HG03066 (cell line): Measurements from ENCODE around the gene IP6K1.
A peak's percentile ranks its signal among the peaks of the same experiment; 100 is the strongest.
"Not testable (repeated sequence)": the region's sequence is repeated elsewhere in the genome, so short reads cannot be mapped to it uniquely, and the experiment has no call there.

Source experiments
- ATAC-seq: cut with Tn5 transposase; IDR thresholded peaks from one replicate; pipeline ENCODE4 v1.9.1; 2021; ENCODE audit warnings: low read depth; ENCODE audit not compliant: unreplicated experiment

The IP6K1 gene

DNA sequence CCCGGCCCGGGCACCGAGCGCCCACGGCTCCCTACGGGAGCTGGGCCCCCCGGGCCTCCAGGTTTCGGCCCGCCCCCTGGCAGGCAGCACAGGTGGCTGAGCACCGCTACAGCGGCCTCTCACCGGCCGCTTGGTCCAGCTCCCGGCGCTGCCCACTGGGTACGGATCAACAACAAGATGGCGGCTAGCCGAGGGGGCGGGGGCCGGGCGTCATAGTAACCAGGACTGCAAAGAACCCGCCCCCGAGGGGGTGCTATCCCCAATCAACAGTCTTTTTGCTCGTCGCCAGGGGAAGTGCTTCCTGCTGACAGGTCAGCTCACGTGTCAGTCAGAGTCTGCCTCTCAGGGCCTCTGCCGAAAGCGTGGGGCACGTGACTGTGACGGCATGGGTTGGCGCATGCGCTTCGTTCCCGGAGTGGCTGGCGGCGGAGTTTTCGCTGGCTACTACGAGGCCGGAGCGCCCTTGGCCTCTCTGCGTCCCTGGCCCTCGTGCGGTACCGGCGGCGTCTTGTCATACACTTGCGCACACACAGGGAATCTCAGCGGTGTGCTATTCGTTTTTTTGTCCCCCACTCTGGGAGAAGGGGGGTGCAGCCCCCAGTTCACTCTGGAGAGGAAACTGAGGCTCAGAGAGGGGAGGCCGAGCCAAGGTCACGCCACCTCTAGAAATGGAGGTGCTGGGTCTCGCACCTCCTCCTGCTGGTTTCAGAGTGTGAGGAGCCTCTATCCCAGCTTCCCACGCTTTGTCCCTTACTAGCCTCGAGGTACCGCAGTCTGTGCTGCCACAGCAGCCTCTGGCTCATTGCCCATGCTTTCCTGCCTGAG is at the start of gene IP6K1:
TSS of gene IP6K1 (minus strand) at position 186 of the 825 bp plus-strand sequence. CDS start 38,502 bp downstream, outside the sequence.
- ATAC-seq, result peak; percentile 99

DNA sequence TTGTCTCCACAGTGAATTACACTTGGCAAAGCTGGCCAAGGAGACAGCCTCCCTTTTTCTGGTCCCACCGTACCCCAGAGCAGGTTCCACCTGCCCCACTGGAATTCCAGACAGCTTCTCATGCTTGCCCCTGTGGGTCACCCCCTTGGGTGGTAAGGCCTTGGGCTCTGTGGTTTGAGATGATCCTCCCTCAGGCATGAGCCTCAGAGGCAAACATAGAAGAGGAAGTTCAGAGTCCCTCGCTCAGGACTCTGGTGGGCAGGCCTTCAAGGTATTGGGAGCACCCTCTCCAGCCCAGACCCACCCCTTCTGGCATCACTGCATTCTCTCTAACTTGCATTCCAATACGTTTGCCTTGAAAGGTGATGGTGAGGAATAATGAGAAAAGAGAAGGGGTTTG is 45.0 kb upstream of the IP6K1 start:
- ATAC-seq, result no peak

DNA sequence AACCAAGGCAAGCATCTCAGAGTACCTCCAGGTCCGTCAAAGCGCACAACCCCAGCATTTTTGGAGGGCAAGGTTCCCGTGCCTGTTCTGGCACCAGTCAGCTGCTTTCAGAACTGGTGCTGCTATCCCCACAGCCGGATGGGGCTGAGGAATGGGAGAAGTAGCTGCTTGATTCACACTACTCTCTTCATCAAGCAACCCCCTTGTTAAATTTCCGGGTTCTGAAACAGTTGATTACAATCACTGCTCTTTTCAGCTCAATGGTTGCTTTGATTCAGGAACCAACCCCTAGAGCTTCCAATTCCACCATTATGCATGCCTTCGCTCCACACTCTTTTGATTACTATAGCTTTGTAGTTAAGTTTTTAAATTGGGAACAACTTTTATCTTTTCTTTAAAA is 39.7 kb upstream of the IP6K1 start:
- no peak for ATAC-seq

DNA sequence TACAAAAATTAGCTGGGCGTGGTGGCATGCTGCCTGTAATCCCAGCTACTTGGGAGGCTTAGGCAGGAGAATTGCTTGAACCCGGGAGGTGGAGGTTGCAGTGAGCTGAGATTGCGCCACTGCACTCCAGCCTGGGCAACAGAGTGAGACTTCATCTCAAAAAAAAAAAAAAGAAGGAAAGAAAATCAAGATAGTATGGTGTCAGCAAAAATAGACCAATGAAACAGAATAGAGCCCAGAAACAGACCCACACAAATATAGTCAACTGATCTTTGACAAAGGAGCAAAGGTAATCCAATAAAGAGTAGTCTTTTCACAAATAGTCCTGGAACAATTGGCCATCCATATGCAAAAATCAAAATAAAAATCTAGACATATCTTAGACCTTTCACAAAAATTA is 36.8 kb upstream of the IP6K1 start:
- ATAC-seq, result not testable (repeated sequence)

DNA sequence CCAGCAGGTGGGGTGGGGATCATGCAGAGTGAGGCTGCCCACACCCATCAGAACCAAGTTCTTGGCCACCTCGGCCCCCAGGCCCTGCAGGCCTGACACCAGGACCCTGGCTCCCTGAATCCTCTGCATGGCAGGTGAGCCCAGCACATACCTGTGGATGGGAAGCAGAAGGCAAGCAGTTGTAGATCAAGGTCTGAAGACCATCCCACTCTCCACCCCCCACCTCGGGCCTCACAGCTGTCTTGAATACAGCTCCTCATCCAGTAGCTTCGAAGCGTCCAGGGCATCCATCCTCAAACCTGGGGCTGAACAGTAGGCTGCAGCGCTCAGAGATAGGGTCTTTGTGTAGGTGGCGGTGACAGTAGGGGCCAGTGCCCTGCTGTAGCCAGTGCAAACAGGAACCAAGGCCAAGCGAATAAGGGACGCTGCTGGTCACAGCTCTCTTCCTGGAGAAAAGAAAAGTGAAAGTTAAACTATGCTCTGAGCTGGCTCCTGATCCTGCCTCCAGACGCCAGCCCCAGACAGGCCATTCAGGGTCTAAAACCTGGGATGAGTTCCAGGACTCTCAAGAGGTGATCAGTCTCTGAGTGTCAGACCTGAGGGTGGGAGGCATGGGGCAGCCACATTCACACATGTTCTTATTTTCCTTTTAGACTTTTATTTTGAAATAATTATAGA is 27.3 kb upstream of the IP6K1 start, which contains the start of gene UBA7:
TSS of gene UBA7 (minus strand) at position 457 of the 678 bp plus-strand sequence. CDS start at position 291, 166 bp downstream.
- ATAC-seq, result no peak

DNA sequence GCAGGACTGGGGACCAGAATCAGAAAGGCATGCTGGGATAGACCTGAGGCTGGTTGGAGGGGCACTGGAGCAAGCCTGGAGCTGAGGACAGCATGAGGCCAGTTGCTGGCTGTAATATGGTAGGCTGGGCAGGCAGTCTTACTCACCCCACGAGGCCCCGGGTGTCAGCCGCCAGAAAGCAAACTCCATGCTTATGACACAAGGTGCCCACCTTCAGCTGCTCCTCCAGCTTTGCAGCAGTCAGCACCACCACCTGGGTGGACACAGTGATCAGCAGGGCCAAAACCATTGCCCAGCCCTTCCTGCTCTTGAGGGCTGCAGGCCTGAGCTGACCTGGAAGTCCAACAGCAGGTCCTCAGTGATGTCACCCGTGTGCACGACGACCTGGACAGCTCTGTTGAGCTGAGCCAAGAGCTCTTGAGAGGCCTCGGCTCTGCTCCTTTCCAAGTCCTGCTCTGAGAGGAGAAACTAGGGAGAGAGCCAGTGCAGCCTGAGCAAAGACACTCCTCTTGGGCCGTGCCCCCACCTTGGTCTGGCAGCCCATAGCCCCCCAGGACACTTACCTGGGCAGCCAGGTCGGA is 26.7 kb upstream of the IP6K1 start:
- ATAC-seq, result no peak

DNA sequence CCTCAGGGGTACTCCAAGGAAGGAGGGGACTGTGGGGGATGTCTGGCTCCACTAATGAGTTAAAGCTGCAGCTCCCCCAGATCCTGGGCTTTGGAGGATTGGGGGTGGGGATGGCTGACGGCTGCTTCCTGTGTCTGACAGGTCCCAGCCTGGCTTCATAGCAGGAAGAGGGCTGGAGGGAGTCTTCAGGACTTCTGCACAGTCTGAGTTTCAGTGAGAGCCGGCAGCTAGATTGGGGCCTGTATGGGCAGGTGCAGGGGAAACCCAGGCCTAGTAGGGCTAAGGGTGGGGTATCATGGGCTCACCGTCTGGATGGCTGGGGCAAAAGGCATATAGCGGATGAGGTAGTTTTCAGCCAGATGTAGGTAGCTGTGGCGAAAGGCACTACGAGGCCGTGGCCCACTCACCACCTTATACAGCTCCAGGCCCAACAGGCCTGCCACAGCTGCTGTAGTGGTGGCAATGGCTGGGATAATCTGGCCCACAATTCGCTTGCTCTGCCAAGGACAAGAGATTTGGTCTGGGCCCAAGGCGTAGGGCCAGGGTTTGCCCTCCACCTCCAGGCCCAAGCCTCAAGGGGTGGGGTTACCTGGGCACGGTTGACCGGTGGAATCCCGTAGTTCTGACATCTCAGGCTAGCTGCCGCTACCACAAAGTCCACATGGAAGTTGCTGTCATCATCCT is 21.2 kb upstream of the IP6K1 start:
- ATAC-seq, result no peak

DNA sequence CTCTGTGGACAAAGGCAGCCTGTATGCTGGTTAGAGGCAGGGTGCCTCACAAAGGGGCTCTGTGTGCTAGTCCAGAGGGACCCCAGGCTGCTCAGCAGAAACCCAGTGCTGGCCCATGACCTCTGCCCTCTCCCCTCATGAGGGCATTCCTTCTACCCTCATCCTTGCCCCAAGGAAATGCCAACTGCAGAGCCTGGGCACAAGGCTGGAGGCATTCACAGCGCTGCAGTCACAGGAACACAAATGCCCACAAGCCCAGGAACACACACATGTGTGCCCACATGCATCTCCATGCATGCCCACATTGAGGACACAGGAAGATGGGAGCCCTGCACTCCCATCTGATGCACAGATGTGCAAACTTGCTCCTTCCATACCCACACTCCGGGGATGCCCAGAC is 20.5 kb upstream of the IP6K1 start:
- no peak for ATAC-seq

DNA sequence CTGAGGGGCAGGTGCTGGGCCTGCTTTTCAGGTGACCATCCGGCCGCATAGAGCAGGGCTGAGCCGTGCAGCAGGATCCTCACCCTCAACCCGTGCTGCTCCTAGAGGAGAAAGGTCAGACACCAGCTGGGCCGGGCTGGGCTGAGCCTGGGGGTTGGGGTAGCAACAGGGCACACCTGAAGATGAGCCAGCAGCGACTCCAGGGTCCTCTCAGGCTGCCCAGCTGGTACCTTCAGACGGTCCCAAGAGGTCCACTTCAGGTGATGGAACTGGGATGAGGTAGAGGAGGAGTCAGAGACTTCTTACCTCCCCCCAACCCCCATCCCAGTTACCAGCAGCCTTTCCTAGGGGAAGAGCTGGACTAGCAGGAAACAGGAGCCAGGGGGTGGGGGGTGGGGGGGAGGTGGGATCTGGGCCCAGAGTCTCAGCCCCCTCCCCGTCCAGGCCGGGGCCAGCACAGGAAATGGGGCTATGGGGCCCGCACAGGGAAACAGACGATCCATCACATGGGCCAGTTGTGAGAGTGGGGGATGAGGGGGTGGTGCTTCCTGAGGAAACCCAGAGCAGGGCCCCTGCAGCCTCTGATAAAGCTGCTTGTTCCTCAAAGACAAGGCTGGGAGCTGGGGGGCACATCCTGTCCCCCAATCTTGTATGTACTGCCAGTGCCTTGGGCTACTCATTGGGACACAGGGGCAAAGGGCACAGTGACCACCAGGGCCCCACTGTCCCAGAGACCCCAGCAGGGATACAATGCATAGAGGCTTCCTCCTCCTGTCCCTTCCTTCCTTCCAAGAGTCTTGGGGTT is 19.8 kb upstream of the IP6K1 start:
- ATAC-seq, result no peak

DNA sequence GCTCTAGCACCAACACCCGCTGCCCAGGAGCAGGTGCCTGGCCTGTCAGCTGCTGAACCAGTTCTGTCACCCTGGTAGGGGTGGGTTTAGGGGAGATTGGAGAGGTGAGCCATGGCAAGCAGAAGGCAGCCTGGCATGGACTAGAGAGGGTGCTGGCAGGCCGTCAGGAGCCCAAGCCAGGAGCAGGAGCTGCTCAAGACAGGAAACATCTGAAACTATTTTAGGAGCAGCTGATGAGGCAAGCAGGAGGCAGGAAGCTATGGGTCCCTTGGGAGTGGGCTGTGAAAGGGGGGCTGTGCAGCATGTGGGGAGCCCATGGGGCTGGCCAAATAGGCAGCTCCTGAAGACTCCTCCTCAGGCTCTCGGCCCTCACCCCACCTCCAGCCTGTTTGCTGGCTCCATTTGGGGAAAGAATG is 19.0 kb upstream of the IP6K1 start:
- ATAC-seq, result no peak

DNA sequence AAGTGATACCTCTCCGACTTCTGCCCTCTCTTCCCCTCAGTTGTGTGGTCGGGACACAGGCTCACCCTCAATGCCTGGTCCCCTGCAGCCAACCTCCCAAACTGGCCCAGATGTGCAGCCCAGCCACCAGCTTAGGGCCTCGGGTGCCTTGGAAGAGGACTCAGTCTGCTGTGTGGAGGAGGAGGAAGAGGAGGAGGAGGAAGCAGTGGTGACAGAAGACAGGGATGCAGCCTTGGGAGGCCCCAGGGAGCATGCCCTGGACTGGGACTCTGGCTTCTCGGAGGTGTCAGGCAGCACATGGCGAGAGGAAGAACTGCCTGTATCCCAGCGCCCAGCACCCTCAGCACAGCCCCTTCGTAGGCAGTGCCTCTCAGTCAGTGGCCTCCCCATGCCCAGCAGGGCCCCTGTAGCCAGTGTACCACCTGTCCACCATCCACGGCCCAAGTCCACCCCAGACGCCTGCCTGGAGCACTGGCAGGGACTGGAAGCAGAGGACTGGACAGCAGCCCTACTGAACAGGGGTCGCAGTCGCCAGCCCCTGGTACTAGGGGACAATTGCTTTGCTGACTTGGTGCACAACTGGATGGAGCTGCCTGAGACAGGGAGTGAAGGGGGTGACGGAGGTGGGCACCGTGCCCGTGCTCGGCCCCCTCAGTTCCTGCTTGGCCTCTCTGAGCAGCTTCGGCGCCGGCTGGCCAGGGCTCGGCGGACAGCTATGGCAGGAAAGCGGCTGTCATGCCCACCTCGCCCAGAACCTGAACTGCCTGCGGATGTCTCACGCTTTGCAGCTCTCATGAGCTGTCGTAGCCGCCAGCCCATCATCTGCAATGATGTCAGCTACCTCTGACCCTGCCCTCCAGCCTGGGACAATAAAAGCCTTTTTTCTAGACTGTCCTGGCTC is 18.0 kb upstream of the IP6K1 start:
- no peak for ATAC-seq

DNA sequence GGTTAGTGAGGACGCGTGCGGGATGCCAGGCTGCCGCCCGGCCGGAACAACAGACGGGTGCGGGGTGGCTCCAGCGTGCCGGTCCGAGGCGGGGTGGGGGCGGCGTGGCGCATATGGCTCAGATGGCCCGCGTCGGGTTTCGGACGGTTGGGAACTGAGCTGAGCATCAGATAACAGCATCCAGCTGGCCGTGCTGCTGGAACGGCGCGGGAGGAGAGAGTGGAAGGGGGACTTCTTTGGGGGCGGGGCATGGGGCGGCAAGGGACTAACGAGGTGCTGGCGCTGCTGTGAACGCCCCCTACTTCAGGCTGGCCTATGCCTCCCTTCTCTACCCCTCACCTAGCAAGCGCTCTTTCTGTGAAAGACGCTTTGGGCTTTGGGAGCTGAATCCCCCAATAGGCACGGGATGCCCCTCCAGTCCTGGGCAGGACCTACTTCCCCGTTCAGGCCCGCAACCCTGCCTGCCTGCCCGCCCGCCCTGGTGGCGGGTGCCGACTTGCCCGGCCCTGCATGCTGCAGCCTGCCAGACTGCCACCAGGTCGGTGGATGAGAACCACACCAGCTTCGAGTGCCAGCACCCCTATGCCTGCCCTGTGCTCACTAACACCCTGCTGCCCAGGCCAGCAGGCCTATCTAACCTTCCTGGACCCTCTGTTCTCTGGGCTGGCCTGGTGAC is 17.3 kb upstream of the IP6K1 start:
- ATAC-seq, result no peak

DNA sequence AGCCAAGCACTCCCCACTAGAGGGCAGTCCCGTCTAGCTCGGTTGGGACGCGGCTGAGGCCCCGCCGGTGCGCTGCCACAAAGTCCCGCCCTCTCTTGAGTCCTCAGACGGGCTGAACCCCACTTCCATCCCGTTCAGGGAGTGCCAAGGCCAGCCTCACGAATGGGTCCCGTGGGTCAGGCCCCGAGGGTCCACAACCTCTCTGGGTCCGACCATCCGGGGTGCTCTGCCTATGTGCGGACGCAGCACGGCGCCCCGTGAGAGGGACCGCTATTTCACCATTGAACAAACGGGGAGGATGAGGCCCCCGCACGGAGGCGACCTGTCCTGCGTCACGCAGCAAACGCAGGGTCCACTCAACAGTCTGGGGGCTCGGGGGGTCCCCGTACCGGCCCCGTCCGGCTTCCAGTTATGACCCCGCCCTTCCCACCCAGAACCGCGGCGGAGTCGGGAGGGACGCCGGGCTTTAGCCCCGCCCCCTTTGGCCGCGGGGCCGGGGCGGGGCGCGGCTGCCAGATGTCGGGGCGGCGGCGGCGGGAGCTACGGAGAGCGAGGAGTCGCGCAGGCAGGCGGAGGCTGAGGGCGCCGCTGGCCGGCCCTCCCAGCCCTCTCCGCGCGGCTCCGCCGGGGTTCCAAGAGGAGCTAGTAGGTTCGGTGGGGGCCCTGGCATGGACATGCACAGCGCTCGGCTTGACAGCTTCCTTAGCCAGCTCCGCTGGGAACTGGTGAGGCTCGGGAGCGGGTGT is 16.6 kb upstream of the IP6K1 start, which contains the start of gene INKA1:
TSS of gene INKA1 (plus strand) at position 543 of the 746 bp plus-strand sequence. CDS start at position 675, 132 bp downstream.
- peak; percentile 48 for ATAC-seq

DNA sequence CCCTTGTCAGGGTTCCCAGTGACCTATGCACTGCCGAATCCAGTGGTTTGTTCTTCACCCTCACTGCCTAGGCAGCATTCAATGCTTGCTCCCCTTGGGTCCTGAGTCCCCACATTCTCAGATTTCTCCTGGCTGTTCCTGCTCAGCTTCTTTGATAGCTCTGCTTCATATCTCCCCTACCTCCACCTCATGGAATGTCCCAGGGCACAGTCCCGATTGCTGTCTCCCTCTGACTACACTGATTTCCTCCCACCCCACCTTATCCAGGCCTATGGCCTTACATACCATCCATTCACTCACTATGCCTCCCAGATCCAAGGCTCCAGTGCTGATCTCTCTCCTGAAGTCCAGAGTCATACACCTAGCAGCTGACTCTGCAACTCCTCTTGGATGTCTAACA is 14.8 kb upstream of the IP6K1 start:
- ATAC-seq, result no peak

DNA sequence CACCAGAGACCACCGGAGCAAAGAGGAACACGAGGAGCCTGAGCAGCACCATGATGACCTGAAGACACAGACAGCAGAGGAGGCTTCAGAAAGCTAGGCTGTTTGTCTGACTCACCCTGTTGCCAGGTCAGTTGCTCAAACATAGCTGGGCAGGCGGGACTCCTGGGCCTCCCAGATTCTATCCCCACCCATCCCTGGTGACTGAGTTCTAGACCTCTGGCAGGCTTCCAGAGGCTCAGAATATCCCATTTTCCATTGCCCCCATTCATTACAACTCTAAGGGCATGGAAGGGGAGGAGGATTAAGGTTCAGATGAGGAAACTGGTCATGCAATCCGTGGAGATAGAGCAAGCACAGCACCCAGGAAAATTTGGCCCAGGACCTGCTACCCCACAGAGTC is 13.4 kb upstream of the IP6K1 start, which contains the start of gene CDHR4:
TSS of gene CDHR4 (minus strand) at position 113 of the 400 bp plus-strand sequence. CDS start at position 52, 61 bp downstream.
- ATAC-seq, result no peak

DNA sequence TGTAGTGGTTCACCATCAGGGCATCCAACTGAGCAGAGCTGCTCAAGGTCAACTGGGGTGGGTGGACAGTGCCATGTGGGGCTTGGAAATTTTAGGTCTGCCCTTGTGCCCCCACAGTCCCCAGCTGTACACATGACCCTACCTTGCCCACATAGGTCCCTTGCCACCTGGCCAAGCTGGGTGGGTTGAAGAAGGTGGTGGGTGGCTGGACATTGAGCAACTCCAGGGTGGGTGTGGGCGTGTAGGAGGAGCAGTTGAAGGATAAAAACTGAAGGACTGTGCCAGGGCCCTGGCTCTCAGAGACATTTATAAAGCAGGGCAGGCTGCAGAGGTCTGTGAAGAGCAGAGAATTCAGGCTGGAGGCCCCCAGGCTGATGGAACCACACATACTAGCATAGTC is 12.8 kb upstream of the IP6K1 start:
- ATAC-seq, result no peak
